ENCODE measurements around the gene CEP76.
"Not testable (repeated sequence)": the region's sequence is repeated elsewhere in the genome, so short reads cannot be mapped to it uniquely, and the experiment has no call there.

Gene CEP76

DNA sequence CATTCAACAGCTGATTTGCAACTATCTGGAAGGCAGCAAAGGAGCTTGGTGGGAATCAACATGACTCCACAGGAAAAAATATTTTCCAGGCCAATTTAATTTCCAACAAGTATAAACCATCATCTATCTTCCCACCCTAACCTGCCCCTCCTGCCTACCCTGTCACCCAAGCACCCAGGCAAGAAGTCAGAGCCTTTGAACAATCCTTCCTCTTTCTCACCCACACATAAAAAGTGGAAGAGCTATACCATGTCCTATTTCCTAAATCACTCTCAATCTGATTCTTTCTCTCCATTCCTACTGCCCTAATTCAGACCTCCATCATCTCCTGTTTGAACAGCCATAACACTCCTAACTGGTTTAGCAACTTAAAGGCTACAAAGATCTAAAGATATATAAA, 57.3 kb downstream of the CEP76 start:
- Histone ChIP-seq H3K4me3 (ENCODE audit: low read length in 2 of 2) (no peak overlapping the region), H2BK5ac (ENCODE audit: low read length) (no peak overlapping the region), H3K36me3 (replicated peaks in 1 of 2; ENCODE audit: control insufficient read depth in 2 of 2, insufficient read depth in 2 of 2, low read length in 2 of 2) (peaks cover 0 to 32% of the 10 kb centered on the region in 2 donors), H3K14ac (ENCODE audit: low read length) (no peak overlapping the region), H3K79me1 (ENCODE audit: low read depth, low read length) (no peaks in the 10 kb centered on the region), H3K27ac (replicated peaks; ENCODE audit: low read length) (no peak overlapping the region), H3K23ac (ENCODE audit: low read depth, low read length, poor library complexity) (no peak overlapping the region), H2AFZ (ENCODE audit: low read length) (no peak overlapping the region), H3K4ac (ENCODE audit: low read length) (no peak overlapping the region), H3K18ac (ENCODE audit: low read length) (no peak overlapping the region), H3K27me3 (ENCODE audit: control insufficient read depth in 3 of 3, insufficient read depth in 3 of 3, low read depth in 1 of 3, low read length in 3 of 3) (no peaks in the 10 kb centered on the region), H2AK5ac (ENCODE audit: low read depth, low read length) (no peak overlapping the region), H4K91ac (ENCODE audit: low read depth, low read length, poor library complexity) (no peak overlapping the region), H4K8ac (ENCODE audit: low read depth, low read length) (no peak overlapping the region), H3K9me3 (replicated peaks in 1 of 2; ENCODE audit: control insufficient read depth in 2 of 2, insufficient read depth in 1 of 2, low read depth in 1 of 2, low read length in 2 of 2) (no peaks in the 10 kb centered on the region), H2BK15ac (ENCODE audit: low read length) (no peak overlapping the region), H3K9ac (ENCODE audit: low read depth, low read length, poor library complexity) (no peak overlapping the region), H2BK12ac (ENCODE audit: low read length) (no peak overlapping the region), H3K4me1 (ENCODE audit: control insufficient read depth in 2 of 2, insufficient read depth in 1 of 2, low read depth in 1 of 2, low read length in 2 of 2) (peaks cover 0 to 3% of the 10 kb centered on the region in 2 donors), H3K4me2 (ENCODE audit: insufficient read depth, low read length, poor library complexity, severe bottlenecking) (no peak overlapping the region), H2BK120ac (ENCODE audit: low read depth, low read length) (no peak overlapping the region)
- DNase-seq (ENCODE audit: low spot score) = no peak

- H3K4ac ChIP-seq (ENCODE audit: low read length); H4K8ac ChIP-seq (ENCODE audit: low read depth, low read length); H2BK5ac ChIP-seq (ENCODE audit: low read length); H3K27me3 ChIP-seq (ENCODE audit: control insufficient read depth in 3 of 3, insufficient read depth in 3 of 3, low read depth in 1 of 3, low read length in 3 of 3); H2BK12ac ChIP-seq (ENCODE audit: low read length); H3K9ac ChIP-seq (ENCODE audit: low read depth, low read length, poor library complexity); H3K9me3 ChIP-seq (replicated peaks in 1 of 2; ENCODE audit: control insufficient read depth in 2 of 2, insufficient read depth in 1 of 2, low read depth in 1 of 2, low read length in 2 of 2); H2BK120ac ChIP-seq (ENCODE audit: low read depth, low read length); H2AFZ ChIP-seq (ENCODE audit: low read length); H3K27ac ChIP-seq (replicated peaks; ENCODE audit: low read length); H3K4me2 ChIP-seq (ENCODE audit: insufficient read depth, low read length, poor library complexity, severe bottlenecking); H3K14ac ChIP-seq (ENCODE audit: low read length); DNase-seq (ENCODE audit: low spot score); H3K23ac ChIP-seq (ENCODE audit: low read depth, low read length, poor library complexity); H2BK15ac ChIP-seq (ENCODE audit: low read length); H3K18ac ChIP-seq (ENCODE audit: low read length); H3K4me3 ChIP-seq (ENCODE audit: low read length in 2 of 2); H3K4me1 ChIP-seq (ENCODE audit: control insufficient read depth in 2 of 2, insufficient read depth in 1 of 2, low read depth in 1 of 2, low read length in 2 of 2); H2AK5ac ChIP-seq (ENCODE audit: low read depth, low read length); H3K79me1 ChIP-seq (ENCODE audit: low read depth, low read length); H4K91ac ChIP-seq (ENCODE audit: low read depth, low read length, poor library complexity): not testable (repeated sequence)
- WGBS, 2 donors (ENCODE audit: extremely low coverage in 2 of 2, insufficient read length in 2 of 2, insufficient replicate concordance in 1 of 2) = no CpG with 5 or more reads among the region's 5 CpGs
- H3K36me3 ChIP-seq (replicated peaks in 1 of 2; ENCODE audit: control insufficient read depth in 2 of 2, insufficient read depth in 2 of 2, low read length in 2 of 2) = peaks cover 0 to 32% of the 10 kb centered on the region in 2 donors
These were observed 58.8 kb downstream of the CEP76 start for GRCh38 chr18:12643756-12644155.

DNA sequence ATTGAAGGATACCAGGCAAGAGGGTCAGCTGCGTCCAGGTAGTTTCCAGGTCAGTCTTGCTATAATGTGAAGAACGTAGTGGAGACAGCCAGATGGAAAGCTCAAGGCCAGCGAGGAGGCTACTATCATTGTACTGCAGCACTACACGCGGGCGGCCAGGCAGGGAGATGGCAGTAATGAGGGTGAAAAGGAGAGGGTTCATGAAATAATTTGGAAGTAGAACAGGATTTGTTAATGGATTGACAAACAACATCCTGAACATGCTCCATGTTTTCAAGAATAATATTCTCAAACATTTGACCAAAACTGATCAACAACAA, 61.7 kb downstream of the CEP76 start:
- WGBS, 2 donors (ENCODE audit: extremely low coverage in 2 of 2, insufficient read length in 2 of 2, insufficient replicate concordance in 1 of 2) = no CpG with 5 or more reads among the region's 6 CpGs
- no peak overlapping the region for H2BK12ac ChIP-seq (ENCODE audit: low read length)
- no peak overlapping the region for H2AK5ac ChIP-seq (ENCODE audit: low read depth, low read length)
- H3K23ac ChIP-seq (ENCODE audit: low read depth, low read length, poor library complexity) = no peak overlapping the region
- no peak overlapping the region for H3K9ac ChIP-seq (ENCODE audit: low read depth, low read length, poor library complexity)
- no peak overlapping the region for H2BK120ac ChIP-seq (ENCODE audit: low read depth, low read length)
- H3K4me2 ChIP-seq (ENCODE audit: insufficient read depth, low read length, poor library complexity, severe bottlenecking) = no peak overlapping the region
- no peaks in the 10 kb centered on the region for H3K79me1 ChIP-seq (ENCODE audit: low read depth, low read length)
- H2AFZ ChIP-seq (ENCODE audit: low read length) = no peak overlapping the region
- no peak for DNase-seq (ENCODE audit: low spot score)
- peaks cover 0 to 12% of the 10 kb centered on the region in 2 donors for H3K36me3 ChIP-seq (replicated peaks in 1 of 2; ENCODE audit: control insufficient read depth in 2 of 2, insufficient read depth in 2 of 2, low read length in 2 of 2)
- no peak overlapping the region for H2BK5ac ChIP-seq (ENCODE audit: low read length)
- H4K91ac ChIP-seq (ENCODE audit: low read depth, low read length, poor library complexity) = no peak overlapping the region
- no peak overlapping the region for H3K18ac ChIP-seq (ENCODE audit: low read length)
- H3K27me3 ChIP-seq (ENCODE audit: control insufficient read depth in 3 of 3, insufficient read depth in 3 of 3, low read depth in 1 of 3, low read length in 3 of 3) = no peaks in the 10 kb centered on the region
- H3K4me1 ChIP-seq (ENCODE audit: control insufficient read depth in 2 of 2, insufficient read depth in 1 of 2, low read depth in 1 of 2, low read length in 2 of 2) = peaks cover 0 to 2% of the 10 kb centered on the region in 2 donors
- no peak overlapping the region for H2BK15ac ChIP-seq (ENCODE audit: low read length)
- H3K4me3 ChIP-seq (ENCODE audit: low read length in 2 of 2) = no peak overlapping the region
- no peaks in the 10 kb centered on the region for H3K9me3 ChIP-seq (replicated peaks in 1 of 2; ENCODE audit: control insufficient read depth in 2 of 2, insufficient read depth in 1 of 2, low read depth in 1 of 2, low read length in 2 of 2)
- no peak overlapping the region for H3K4ac ChIP-seq (ENCODE audit: low read length)
- no peak overlapping the region for H3K27ac ChIP-seq (replicated peaks; ENCODE audit: low read length)
- no peak overlapping the region for H3K14ac ChIP-seq (ENCODE audit: low read length)
- H4K8ac ChIP-seq (ENCODE audit: low read depth, low read length) = no peak overlapping the region

DNA sequence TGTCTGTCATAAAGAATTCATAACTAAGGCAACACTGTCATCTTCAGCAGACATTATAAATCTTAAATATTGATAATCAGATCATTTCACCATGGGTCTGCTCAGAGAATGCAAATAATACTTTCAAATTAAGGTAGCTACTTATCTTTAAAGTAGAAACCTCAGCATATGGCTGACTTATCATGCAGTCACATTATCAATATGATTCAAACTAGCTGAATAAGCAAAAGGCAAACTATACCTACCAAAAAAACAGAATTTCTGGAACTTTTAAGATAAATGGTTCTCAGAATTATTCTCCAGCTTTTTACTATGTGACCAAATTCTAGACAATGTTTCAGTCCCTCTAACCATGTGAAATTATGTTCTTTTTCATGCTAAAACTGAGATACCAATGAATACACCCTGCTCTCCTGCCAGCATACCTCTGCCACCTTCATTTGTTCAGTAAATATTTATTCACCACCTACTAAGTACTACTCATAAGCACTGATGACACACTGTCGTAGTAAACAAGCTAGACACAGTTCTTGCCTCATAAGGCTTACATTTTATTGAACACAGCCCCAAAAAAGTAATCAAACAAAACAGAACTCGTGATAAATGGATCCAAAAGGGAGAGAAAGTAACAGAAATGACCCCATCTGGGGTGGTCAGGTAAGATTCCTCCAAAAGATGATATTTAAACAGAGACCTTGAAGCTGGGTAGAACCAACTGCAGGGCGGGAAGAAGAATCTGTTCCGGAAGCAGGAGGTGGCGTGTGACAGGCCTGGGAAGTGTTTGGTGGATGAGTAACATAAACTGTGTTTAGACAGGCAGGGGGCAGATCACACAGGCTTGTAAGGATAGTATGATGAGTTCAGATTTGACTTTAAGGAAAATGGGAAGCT, 62.3 kb downstream of the CEP76 start:
- H4K91ac ChIP-seq (ENCODE audit: low read depth, low read length, poor library complexity) = no peak overlapping the region
- peaks cover 0 to 9% of the 10 kb centered on the region in 2 donors for H3K36me3 ChIP-seq (replicated peaks in 1 of 2; ENCODE audit: control insufficient read depth in 2 of 2, insufficient read depth in 2 of 2, low read length in 2 of 2)
- H3K4me3 ChIP-seq (ENCODE audit: low read length in 2 of 2) = no peak overlapping the region
- H3K27ac ChIP-seq (replicated peaks; ENCODE audit: low read length) = no peak overlapping the region
- no peak overlapping the region for H2BK15ac ChIP-seq (ENCODE audit: low read length)
- H2BK120ac ChIP-seq (ENCODE audit: low read depth, low read length) = no peak overlapping the region
- H4K8ac ChIP-seq (ENCODE audit: low read depth, low read length) = no peak overlapping the region
- H3K9ac ChIP-seq (ENCODE audit: low read depth, low read length, poor library complexity) = no peak overlapping the region
- no peaks in the 10 kb centered on the region for H3K9me3 ChIP-seq (replicated peaks in 1 of 2; ENCODE audit: control insufficient read depth in 2 of 2, insufficient read depth in 1 of 2, low read depth in 1 of 2, low read length in 2 of 2)
- H3K4me2 ChIP-seq (ENCODE audit: insufficient read depth, low read length, poor library complexity, severe bottlenecking) = no peak overlapping the region
- no peaks in the 10 kb centered on the region for H3K27me3 ChIP-seq (ENCODE audit: control insufficient read depth in 3 of 3, insufficient read depth in 3 of 3, low read depth in 1 of 3, low read length in 3 of 3)
- WGBS, 2 donors (ENCODE audit: extremely low coverage in 2 of 2, insufficient read length in 2 of 2, insufficient replicate concordance in 1 of 2) = no CpG with 5 or more reads among the region's 5 CpGs
- no peak overlapping the region for H2BK5ac ChIP-seq (ENCODE audit: low read length)
- no peak overlapping the region for H3K18ac ChIP-seq (ENCODE audit: low read length)
- H2AFZ ChIP-seq (ENCODE audit: low read length) = no peak overlapping the region
- DNase-seq (ENCODE audit: low spot score) = no peak
- H3K14ac ChIP-seq (ENCODE audit: low read length) = no peak overlapping the region
- H3K4ac ChIP-seq (ENCODE audit: low read length) = no peak overlapping the region
- H3K23ac ChIP-seq (ENCODE audit: low read depth, low read length, poor library complexity) = no peak overlapping the region
- no peaks in the 10 kb centered on the region for H3K79me1 ChIP-seq (ENCODE audit: low read depth, low read length)
- H2BK12ac ChIP-seq (ENCODE audit: low read length) = no peak overlapping the region
- no peaks in the 10 kb centered on the region for H3K4me1 ChIP-seq (ENCODE audit: control insufficient read depth in 2 of 2, insufficient read depth in 1 of 2, low read depth in 1 of 2, low read length in 2 of 2)
- no peak overlapping the region for H2AK5ac ChIP-seq (ENCODE audit: low read depth, low read length)
